Calu3 (cell line): Measurements from ENCODE around the gene FLOT2. TPM values are rescaled to one million over a fixed set of nuclear protein-coding genes. Genes with fewer than 3 reads are reported as not detected.

Experiments
- BruUV-seq: library from RNA; stranded (reverse); fragments of 400-500 nt; replicated peaks from 2 replicates; lab custom pipeline; 2021; lab: Mats Ljungman, UMichigan
- CTCF ChIA-PET: fragments of 300-600 bp; sonication (Branson Sonifier 250); formaldehyde crosslinking; loops from one replicate; lab custom pipeline; 2022; ENCODE audit warnings: antibody characterized with exemption; lab: Charles Lee
- DNase-seq: peaks from one replicate; pipeline ENCODE4 v3.0.0; 2022
- H3K27ac Mint-ChIP-seq: one replicate; pipeline ENCODE4 v1.8.0; 2022; ENCODE audit warnings: mixed read lengths; ENCODE audit not compliant: unreplicated experiment
- H3K27me3 Mint-ChIP-seq: one replicate; pipeline ENCODE4 v1.8.0; 2022; ENCODE audit warnings: mixed read lengths; ENCODE audit not compliant: unreplicated experiment
- H3K36me3 Mint-ChIP-seq: one replicate; pipeline ENCODE4 v1.8.0; 2022; ENCODE audit warnings: mild to moderate bottlenecking, moderate library complexity, mixed read lengths; ENCODE audit not compliant: insufficient read depth, unreplicated experiment
- H3K4me1 Mint-ChIP-seq: one replicate; pipeline ENCODE4 v1.8.0; 2022; ENCODE audit warnings: mild to moderate bottlenecking, low read depth, mixed read lengths; ENCODE audit not compliant: unreplicated experiment
- H3K4me3 Mint-ChIP-seq: one replicate; pipeline ENCODE4 v1.8.0; 2022; ENCODE audit warnings: mild to moderate bottlenecking, low read depth, moderate library complexity, mixed read lengths; ENCODE audit not compliant: unreplicated experiment
- H3K9me3 Mint-ChIP-seq: one replicate; pipeline ENCODE4 v1.8.0; 2022; ENCODE audit warnings: low read depth, mixed read lengths; ENCODE audit not compliant: unreplicated experiment
- intact Hi-C: fragments of 100-400 bp; cut with micrococcal nuclease; formaldehyde crosslinking; loops from one replicate; pipeline ENCODE4 v1.10.0; 2022; ENCODE audit not compliant: unreplicated experiment
- total RNA-seq: library from RNA; stranded (reverse); gene quantifications from 2 replicates; pipeline ENCODE4 v1.2.3, GENCODE V29; 2022
- TF ChIP-seq, protein P1 (sequence below): fragments of 200-600 bp; IDR thresholded peaks from one replicate; pipeline ENCODE4 v1.8.0; 2022; ENCODE audit warnings: antibody characterized with exemption; ENCODE audit not compliant: unreplicated experiment

FLOT2 gene
- total RNA-seq, 1 experiment from 2014 or later: 152 TPM

DNA sequence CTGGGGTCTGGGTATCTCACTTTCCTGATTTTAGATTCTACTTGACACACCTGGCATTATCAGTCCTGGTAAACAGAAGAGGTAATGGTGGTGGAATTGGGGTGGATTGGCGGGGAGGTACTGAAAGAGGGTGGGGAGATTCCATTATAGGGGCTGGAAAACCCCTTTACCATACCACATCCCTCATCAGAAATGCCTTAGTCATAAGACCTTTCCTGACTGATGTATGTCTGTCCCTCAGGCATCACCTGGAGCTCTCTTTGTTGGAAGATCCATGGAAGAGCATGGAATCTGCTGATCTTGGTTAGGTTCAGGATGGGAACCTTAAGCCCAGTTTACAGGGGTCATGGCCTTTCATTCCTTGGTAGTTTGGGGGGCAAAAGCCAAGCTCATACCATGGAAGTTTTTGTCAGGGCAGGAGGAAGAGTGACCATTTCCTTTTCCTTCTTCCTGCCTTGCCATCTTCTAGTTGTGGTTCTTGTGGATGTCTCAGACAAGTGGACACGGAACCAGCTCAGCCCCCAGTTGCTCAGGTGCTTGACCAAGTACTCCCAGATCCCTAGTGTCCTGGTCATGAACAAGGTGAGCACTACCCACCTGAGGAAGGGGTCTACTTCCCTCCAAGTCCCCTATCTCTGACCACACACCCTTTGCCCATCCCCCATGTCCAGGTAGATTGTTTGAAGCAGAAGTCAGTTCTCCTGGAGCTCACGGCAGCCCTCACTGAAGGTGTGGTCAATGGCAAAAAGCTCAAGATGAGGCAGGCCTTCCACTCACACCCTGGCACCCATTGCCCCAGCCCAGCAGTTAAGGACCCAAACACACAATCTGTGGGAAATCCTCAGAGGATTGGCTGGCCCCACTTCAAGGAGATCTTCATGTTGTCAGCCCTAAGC, 39.4 kb downstream of the FLOT2 start:
- H3K4me1 Mint-ChIP-seq: no peaks in the 10 kb centered on the region
- TF ChIP-seq, protein P1, sequence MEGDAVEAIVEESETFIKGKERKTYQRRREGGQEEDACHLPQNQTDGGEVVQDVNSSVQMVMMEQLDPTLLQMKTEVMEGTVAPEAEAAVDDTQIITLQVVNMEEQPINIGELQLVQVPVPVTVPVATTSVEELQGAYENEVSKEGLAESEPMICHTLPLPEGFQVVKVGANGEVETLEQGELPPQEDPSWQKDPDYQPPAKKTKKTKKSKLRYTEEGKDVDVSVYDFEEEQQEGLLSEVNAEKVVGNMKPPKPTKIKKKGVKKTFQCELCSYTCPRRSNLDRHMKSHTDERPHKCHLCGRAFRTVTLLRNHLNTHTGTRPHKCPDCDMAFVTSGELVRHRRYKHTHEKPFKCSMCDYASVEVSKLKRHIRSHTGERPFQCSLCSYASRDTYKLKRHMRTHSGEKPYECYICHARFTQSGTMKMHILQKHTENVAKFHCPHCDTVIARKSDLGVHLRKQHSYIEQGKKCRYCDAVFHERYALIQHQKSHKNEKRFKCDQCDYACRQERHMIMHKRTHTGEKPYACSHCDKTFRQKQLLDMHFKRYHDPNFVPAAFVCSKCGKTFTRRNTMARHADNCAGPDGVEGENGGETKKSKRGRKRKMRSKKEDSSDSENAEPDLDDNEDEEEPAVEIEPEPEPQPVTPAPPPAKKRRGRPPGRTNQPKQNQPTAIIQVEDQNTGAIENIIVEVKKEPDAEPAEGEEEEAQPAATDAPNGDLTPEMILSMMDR: no peak
- peaks cover 31% of the 10 kb centered on the region for H3K36me3 Mint-ChIP-seq
- CTCF ChIA-PET: no interaction called here
- H3K27ac Mint-ChIP-seq: no peak overlapping the region
- H3K9me3 Mint-ChIP-seq: no peaks in the 10 kb centered on the region
- H3K27me3 Mint-ChIP-seq: no peaks in the 10 kb centered on the region
- H3K4me3 Mint-ChIP-seq: no peak overlapping the region
- no TSS peak for BruUV-seq
- intact Hi-C loops: no loop called here
- DNase-seq: no peak

DNA sequence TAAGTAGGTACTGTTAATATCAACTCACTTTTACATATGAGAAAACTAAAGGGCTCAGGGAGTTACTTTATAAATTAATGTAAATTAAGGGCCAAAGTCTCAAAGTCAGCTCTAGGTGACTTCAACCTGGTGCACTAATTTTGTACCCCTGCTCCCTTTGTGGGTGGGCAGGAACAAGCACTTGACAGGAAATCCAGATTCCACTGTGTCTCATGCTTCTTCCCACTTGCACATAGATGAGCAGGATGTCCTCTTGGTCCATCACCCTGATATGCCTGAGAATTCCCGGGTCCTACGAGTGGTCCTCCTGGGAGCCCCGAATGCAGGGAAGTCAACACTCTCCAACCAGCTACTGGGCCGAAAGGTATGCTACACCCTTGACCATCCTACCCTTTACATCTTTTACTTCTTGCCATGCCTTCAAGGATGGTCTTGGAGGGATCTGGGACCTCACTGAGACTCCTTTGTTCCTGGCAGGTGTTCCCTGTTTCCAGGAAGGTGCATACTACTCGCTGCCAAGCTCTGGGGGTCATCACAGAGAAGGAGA, 41.4 kb downstream of the FLOT2 start:
- intact Hi-C loops: no loop called here
- TF ChIP-seq, protein P1: no peak

DNA sequence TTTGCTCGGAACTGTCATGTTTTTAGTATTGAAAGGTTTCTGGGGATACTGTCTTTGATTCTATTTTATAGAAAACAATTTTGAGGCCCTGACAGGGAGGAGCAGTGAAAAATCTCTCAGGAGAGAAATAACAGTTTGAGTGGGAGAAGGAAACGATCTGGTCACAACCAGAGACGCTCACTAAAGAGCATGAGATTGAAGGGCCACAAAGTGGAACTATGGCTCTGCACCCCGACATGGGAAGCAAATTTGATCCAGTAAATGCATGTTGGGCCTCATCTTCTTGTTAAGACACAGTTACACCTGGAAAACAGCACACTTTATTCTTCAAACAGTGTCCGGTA, 42.2 kb downstream of the FLOT2 start:
- Mint-ChIP-seq H3K27me3 (no peaks in the 10 kb centered on the region), H3K9me3 (no peaks in the 10 kb centered on the region), H3K4me3 (peak overlapping the region; percentile 81), H3K4me1 (no peaks in the 10 kb centered on the region), H3K27ac (peak overlapping the region; percentile 60), H3K36me3 (peaks cover 28% of the 10 kb centered on the region)
- intact Hi-C loops: no loop called here
- TSS peak; percentile 86 for BruUV-seq
- TF ChIP-seq, protein P1: no peak
- no peak for DNase-seq
- CTCF ChIA-PET: no interaction called here

More for the DNA sequence above, 41.4 kb downstream of the FLOT2 start:
- Mint-ChIP-seq H3K27ac (no peak overlapping the region), H3K27me3 (no peaks in the 10 kb centered on the region), H3K36me3 (peaks cover 31% of the 10 kb centered on the region), H3K9me3 (no peaks in the 10 kb centered on the region), H3K4me3 (peak overlapping the region; percentile 81), H3K4me1 (no peaks in the 10 kb centered on the region)
- no TSS peak for BruUV-seq
- DNase-seq: no peak
- CTCF ChIA-PET: no interaction called here

DNA sequence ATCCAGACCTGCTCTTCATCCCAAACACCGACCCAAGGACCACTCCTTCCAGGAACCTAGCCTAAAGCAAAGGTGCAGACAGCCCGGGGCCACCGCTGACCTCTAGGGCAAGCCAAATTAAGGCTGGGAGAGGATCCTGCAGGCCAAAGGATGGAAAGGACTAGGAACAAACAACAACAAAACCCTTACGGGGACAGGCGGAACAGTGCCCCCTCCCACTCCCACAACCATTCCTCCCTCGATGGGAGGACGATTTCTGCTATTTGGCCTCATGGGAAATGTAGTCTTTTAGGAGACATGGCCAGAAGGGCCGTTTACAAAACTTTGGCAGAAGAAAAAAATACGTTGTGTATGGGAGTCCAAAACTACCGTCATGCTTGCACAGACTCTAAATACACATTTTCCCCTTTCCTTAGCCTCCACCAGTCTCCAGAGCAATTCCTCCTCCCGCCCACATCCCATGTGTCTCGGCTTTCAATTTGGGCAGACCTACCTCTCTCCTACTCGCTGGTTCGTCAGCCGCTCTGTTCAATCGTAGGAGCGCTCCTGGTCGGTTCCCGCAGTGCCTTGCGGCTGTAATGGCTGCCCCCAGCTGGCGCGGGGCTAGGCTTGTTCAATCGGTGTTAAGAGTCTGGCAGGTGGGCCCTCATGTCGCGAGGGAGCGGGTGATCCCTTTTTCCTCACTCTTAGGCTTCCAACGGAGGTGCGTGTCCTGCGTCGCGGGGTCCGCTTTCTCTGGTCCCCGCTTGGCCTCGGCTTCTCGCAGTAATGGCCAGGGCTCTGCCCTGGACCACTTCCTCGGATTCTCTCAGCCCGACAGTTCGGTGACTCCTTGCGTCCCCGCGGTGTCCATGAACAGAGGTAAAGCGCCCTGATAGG, 42.8 kb downstream of the FLOT2 start, which contains the start of gene ERAL1:
Gene ERAL1 (plus strand): TSS at position 560 of the 879 bp plus-strand sequence. CDS start 19 bp downstream, at position 579.
- TF ChIP-seq, protein P1: no peak
- no TSS peak for BruUV-seq
- Mint-ChIP-seq H3K4me3 (peak within 1 kb of the TSS; percentile 81), H3K36me3 (peaks cover 22% of the 10 kb centered on the region), H3K27me3 (no peaks in the 10 kb centered on the region), H3K27ac (peak within 1 kb of the TSS; percentile 60), H3K4me1 (no peaks in the 10 kb centered on the region), H3K9me3 (no peaks in the 10 kb centered on the region)
- CTCF ChIA-PET: no interaction called here
- DNase-seq: peak; percentile 83
- intact Hi-C loops: loop anchor here (5.0 kb wide), 1 partner anchor 92 kb away; no protein-coding TSS in a partner anchor
